ENCODE measurements around the gene OPTC.

- TF ChIP-seq POLR2A (IDR thresholded peaks at IDR 0.05) = no peak
- TF ChIP-seq, protein P1, sequence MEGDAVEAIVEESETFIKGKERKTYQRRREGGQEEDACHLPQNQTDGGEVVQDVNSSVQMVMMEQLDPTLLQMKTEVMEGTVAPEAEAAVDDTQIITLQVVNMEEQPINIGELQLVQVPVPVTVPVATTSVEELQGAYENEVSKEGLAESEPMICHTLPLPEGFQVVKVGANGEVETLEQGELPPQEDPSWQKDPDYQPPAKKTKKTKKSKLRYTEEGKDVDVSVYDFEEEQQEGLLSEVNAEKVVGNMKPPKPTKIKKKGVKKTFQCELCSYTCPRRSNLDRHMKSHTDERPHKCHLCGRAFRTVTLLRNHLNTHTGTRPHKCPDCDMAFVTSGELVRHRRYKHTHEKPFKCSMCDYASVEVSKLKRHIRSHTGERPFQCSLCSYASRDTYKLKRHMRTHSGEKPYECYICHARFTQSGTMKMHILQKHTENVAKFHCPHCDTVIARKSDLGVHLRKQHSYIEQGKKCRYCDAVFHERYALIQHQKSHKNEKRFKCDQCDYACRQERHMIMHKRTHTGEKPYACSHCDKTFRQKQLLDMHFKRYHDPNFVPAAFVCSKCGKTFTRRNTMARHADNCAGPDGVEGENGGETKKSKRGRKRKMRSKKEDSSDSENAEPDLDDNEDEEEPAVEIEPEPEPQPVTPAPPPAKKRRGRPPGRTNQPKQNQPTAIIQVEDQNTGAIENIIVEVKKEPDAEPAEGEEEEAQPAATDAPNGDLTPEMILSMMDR (IDR thresholded peaks at IDR 0.05) = no peak
These were observed 12.8 kb upstream of the OPTC start for GRCh38 chr1:203481196-203481595.
